ENCODE data around the gene LMCD1. TPM values are rescaled to one million over a fixed set of nuclear protein-coding genes. Genes with fewer than 3 reads are reported as not detected.

LMCD1 gene
- polyA plus RNA-seq, 1 of the 3 experiments (the other 2 are of a cell fraction), result 23.6 TPM

- no peaks in the 10 kb centered on the region for H3K27me3 ChIP-seq (ENCODE audit: insufficient read depth)
- H3K4me2 ChIP-seq, result no peak overlapping the region
- H3K9me3 ChIP-seq, result no peaks in the 10 kb centered on the region
- H3K27ac ChIP-seq (ENCODE audit: low read depth in 2 of 2, low read length in 1 of 2), result no peak overlapping the region
- WGBS (ENCODE audit: low lambda C conversion rate), result 90% methylated on average over 8 of the region's 12 CpGs
- H2AFZ ChIP-seq (ENCODE audit: low read depth), result no peak overlapping the region
- CTCF ChIA-PET, result interaction anchor here (0.8 kb wide), 1 partner anchor 12 kb away, joined by 3 read pairs; no protein-coding TSS in a partner anchor
- POLR2A ChIA-PET, result no interaction called here
- no peaks in the 10 kb centered on the region for H3F3A ChIP-seq (replicated peaks; ENCODE audit: insufficient read depth)
- DNase-seq, result no peak
- H3K4me3 ChIP-seq (ENCODE audit: low read depth in 2 of 2, low read length in 1 of 2), result no peak overlapping the region
- H3K9ac ChIP-seq, result no peak overlapping the region
- H3K4me1 ChIP-seq (ENCODE audit: control insufficient read depth in 1 of 2, insufficient read depth in 2 of 2, low read depth in 1 of 2, low read length in 1 of 2), result no peaks in the 10 kb centered on the region; a peak in 1 of 4 replicates
- no peaks in the 10 kb centered on the region for H3K79me2 ChIP-seq (ENCODE audit: insufficient read depth)
- H4K20me1 ChIP-seq (ENCODE audit: insufficient read depth), result no peaks in the 10 kb centered on the region
- TF ChIP-seq RXRA (IDR thresholded peaks at IDR 0.05; ENCODE audit: borderline replicate concordance, low read depth), result no peak
- no peak for TF ChIP-seq USF2 (IDR thresholded peaks at IDR 0.05; ENCODE audit: borderline replicate concordance, low read depth, low read length)
- no peak for TF ChIP-seq CTCF (IDR thresholded peaks at IDR 0.05)
- no peak for TF ChIP-seq RAD21 (IDR thresholded peaks at IDR 0.05; ENCODE audit: low read length)
- TF ChIP-seq NFIC (IDR thresholded peaks at IDR 0.05; ENCODE audit: borderline replicate concordance), result no peak
- TF ChIP-seq RCOR1 (IDR thresholded peaks at IDR 0.05; ENCODE audit: low read length), result no peak
- no peak for TF ChIP-seq RFX5 (IDR thresholded peaks at IDR 0.05; ENCODE audit: low read length)
- no peak for TF ChIP-seq CHD2 (IDR thresholded peaks at IDR 0.05; ENCODE audit: low read length, partially characterized antibody)
- no peak for TF ChIP-seq SMC3 (IDR thresholded peaks at IDR 0.05; ENCODE audit: low read depth, low read length)
- TF ChIP-seq FOXM1 (IDR thresholded peaks at IDR 0.05; ENCODE audit: low read depth), result no peak
- TF ChIP-seq FOSL2 (IDR thresholded peaks at IDR 0.05; ENCODE audit: borderline replicate concordance, low read depth), result no peak
- TF ChIP-seq NRF1 (IDR thresholded peaks at IDR 0.05; ENCODE audit: low read depth, low read length), result no peak
- no peak for TF ChIP-seq GATA2 (CRISPR knock-in tag; IDR thresholded peaks at IDR 0.05)
- TF ChIP-seq SIN3A (IDR thresholded peaks at IDR 0.05; ENCODE audit: borderline replicate concordance, low read depth, low read length), result no peak
- no peak for TF ChIP-seq MEF2A (IDR thresholded peaks at IDR 0.05; ENCODE audit: borderline replicate concordance, low read depth)
- no peak for TF ChIP-seq TCF12 (IDR thresholded peaks at IDR 0.05)
- TF ChIP-seq MXI1 (IDR thresholded peaks at IDR 0.05; ENCODE audit: low read depth, low read length), result no peak
- H3K36me3 ChIP-seq (replicated peaks in 1 of 2; ENCODE audit: control insufficient read depth in 1 of 2, insufficient read depth in 2 of 2, low read length in 1 of 2), result peaks cover 0 to 35% of the 10 kb centered on the region in 2 experiments
- H3K9me2 ChIP-seq, result no peaks in the 10 kb centered on the region
Observed at GRCh38 chr3:8542190-8543135, 40.8 kb downstream of the LMCD1 start.
